Midbrain (tissue), 1 donor: ENCODE results near the gene EQTN.

ENCODE experiments used
- DNase-seq: peaks from one replicate; lab custom pipeline; 2025; lab: John Stamatoyannopoulos, UW

EQTN gene

DNA sequence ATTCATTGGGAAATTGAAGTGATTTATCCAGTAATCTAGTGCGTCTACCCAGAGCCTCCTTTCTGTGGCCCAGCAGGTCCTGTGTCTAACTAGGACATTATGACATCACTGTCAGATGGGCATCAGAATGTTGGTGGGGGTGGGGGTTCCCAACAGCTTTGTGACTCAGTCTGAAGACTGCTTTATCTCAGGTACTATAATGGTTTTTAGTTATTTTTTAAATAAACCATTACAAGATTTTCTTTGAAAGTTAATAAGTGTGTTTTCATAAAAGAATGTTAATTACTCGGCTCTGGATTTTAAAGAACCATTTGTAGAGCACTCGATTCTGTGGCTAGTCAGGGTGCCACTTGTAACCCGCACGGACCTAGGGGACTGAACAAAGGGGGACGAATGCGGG is at the start of gene EQTN:
TSS of gene EQTN (minus strand) at position 101 of the 400 bp plus-strand sequence. CDS start at position 6, 95 bp downstream.
- no peak for DNase-seq

DNA sequence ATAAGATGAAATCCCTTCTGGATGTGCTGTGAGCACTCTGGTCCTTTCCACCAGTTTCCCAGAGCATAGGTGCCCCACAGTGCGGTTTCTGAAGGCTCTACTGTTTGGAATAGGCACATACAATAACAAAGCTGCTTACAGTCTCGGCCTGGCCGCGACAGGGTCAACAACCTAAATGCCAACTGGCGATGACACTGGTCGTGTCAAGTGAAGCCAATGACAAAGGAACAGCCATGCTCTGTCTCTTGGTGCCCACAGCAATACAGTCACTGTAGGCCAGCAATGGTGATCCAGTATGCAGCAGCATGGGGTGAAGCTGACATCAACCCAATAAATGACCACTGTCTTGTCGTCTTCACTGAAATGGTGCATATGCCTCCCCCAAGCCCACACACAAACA is 47.8 kb upstream of the EQTN start:
- DNase-seq: peak; percentile 27

GRCh38 chr9:27341545-27342294 is 44.8 kb upstream of the EQTN start:
- DNase-seq: no peak

- peak; percentile 49 for DNase-seq
Measured at GRCh38 chr9:27340961-27341511, 44.1 kb upstream of the EQTN start.

GRCh38 chr9:27340285-27340674 is 43.3 kb upstream of the EQTN start:
- DNase-seq: no peak

DNA sequence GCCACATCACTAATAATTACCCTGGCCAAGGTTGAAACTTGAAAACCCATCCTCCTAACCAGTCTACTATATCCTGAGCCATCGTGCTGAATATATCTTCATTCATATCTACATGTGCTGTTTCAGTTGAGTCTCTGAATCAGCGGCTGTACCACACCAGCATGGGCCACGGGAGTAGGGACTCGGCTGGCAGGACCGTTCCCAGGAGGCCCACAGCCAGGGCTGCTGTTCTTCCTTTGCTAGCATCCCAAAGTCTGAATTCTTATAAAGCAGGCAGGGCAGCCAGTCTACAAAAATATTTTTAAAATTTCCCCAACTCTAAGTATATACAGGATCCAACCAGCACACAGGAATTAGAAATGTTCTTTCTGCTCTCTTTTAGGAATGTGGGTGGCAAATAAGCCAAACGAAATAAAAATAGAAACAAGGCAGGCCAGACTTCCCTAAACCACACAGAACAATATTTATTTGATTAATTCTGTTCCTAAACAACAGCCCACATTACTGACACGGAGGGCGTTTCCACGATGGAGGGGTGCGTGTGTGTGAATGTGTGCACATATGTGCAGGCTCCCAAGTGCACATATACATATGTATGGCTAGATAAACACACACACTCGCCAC is 42.8 kb upstream of the EQTN start:
- peak; percentile 39 for DNase-seq

DNA sequence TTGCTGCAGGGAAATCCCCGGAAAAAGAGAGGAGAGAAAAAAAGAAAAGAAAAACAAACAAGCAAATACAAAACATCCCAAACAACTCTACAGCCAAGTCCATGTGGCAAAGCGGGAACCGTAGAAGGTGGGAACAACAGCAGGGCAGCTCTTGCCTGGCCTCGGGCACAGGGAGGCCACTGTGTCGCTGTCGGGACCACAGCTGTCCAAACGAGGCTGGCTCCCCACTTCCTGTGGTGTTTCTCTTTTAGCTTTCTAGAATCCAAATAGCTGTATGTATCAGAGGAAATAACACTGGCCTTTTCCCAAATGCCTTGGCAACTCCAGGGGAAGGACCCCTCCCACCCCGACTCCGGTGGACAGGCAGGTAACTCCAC is 41.6 kb upstream of the EQTN start:
- DNase-seq: peak; percentile 29

DNA sequence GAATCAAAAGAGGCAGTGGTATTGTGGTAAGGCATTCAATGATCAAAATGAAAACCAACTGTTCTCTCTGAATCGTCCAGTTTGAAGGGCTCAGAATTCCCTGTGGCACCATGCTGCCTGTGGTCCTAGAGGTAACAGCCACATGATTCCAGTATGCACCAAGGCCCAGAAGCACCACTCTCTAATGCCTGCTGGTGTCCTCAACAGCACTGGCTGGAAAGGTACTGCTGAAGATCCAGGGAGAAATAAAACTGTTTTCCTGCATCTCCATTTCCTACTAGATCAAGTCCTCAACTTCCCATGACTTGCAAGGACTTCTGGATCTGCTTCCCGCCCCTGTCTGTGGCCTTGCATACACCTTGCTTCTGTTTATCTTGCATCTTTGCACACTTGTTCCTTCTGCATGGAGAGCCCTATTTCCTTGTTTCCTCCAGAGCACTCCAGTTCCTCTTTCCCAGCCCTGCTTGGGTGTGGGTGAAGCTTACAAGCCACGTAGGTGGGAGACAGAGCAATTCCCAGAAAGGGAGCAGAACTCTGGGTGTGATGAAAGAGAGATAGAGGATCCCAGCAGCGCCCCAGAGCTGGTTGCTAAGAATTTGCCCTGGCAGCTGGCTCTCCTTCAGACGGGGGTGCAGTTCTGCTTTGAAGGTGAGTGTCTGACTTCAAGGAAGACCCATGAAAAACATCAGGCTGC is 41.0 kb upstream of the EQTN start:
- DNase-seq: no peak

DNA sequence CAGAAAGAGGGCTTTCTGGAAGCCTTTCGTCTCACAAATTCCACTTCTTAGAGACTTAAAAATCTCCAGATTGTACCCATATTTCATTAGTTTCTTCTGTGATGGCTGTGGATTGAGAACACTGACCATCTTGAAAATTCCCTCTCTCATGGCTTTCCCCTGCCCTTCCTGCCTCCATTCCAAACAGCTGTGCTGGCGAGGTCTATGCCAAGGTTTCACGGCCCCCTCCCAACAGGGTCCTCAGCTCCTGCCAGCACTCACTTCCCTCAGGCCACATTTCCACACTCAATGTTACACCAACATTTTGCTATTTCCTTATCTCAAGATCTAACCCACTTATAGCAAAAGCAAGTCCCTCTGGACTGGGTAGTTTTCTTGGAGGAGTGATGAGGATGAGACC is 40.3 kb upstream of the EQTN start:
- DNase-seq: no peak

GRCh38 chr9:27336829-27337228 is 39.9 kb upstream of the EQTN start:
- no peak for DNase-seq

DNA sequence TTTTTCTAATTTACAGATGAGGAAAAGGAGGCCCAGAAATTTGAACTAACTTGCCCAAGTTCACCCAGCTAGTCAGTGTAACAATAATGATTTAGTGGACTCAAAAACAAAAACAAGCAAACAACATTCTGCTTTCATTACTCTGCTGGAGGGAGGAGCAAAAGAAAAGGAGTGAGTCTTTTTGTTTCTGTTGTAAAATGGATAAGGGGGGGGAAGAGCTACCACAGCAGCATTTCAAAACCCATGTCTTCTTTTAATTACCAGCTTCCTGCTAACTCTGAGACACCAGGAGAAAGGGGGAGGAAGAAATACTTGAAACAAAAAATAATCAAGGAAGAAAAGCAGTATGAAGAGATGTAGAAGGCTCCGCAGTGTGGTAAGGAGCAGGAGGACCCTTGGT is 39.2 kb upstream of the EQTN start:
- no peak for DNase-seq

GRCh38 chr9:27335075-27335474 is 38.1 kb upstream of the EQTN start:
- DNase-seq: no peak

DNA sequence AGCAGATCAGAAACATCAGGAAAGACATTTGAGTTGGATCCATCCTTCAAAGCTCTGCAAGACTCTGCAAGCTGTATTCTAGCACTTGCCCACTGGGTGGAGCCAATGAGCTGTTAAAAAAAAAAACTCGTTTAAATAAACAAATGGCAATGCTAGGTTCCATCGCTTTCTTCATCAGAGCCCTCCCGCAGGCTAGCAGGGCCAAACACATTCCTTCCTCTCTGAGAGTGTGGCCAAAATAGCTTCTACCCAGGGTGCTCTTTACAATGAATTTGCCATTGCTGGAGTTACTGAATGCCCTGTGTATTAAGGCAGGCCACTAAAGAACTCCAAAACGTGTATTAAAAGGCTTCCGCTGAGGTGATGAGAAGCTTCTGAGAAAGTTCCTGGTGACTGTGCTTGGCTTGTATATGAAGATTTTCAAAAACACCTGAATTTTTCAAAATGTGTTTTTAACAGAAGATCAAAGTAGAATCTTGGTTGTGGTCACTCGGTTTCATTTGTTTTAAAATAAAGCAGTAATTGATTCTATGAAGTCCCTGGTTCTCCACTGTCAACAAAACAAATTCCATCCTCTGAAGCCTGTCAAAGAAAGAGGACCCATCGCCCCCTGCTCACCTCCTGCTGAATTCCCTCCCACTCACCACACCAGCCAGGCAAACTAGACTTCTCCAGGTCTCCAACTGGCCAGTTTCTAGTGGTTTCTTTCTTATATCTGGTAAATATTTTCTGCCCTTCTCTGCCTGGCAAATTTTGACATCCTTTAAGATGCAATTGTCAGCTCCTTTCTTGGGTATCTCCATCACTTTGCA is 36.5 kb upstream of the EQTN start:
- DNase-seq: peak; percentile 90

DNA sequence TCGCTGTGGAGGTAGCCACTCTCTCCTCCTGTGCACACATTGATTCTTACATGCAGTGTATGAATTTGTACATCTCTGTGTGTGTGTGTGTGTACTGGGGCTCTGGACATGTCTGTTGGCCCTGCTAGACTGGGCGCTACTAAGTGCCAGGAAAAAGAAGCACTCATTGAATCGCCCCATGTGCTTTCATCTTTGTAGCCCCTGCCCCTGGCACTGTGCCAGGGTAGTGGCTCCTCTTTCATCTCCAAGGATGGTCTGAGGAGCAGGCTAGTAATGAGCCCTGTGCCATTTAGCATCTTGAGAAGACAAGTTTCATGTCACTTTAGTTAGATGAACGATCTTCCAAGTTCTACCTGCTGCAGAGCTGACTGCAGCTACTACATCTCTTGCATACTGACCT is 34.4 kb upstream of the EQTN start:
- DNase-seq: no peak

DNA sequence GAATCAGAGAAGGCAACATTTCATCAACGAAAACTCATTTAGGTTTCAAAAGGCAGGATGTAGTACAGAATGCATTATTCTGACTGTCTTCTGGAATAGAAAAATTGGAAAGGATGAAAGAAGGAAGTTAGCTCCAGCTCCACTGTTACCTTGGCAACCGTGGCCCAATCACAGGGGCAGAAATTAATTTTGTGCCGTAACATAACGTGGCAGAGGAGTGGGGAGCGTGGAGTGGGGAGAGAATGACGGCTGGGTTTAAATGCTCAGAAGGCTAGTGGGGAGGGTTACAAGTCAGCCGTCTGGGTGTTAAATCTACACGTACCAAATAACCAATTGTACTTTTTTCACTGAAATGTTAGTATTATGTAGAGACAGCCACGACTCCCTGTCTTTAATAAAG is 32.3 kb upstream of the EQTN start:
- peak; percentile 20 for DNase-seq

DNA sequence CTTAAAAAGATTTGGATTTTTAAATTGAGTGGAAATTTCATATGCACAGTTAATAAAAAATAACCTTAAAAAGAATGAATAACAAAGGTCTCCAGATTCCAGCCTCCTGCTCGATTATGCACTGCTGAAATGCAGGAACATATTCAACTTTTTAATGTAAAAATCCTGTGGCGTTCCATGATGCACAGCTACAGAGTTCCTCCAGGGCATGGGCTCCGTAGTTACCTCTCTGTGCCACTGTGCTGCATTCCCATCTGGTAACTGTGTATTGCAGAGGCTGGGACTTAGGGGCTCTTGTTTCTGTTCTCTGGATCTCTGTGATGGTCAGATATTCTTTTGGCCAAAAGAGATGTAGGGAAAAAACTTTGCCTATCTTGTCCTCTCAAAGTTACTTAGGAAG is 31.5 kb upstream of the EQTN start:
- DNase-seq: no peak

DNA sequence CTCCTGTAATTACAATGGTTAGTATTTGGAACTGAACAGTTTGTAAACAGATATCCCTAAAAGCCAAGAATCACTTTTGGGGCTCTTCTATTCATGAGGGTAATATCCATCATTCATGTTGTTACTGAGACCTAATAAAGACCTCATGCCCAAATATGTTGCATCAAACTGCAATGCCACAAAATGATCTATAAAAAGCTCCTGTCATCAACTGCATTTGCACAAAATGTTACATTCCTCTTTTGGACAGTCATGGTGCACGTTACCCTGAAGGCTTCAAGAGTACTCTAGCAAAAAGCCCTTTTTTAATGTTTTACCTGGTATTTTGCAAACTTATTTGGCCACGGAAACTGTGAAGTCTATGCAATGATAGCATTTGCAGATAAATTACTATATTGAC is 14.2 kb upstream of the EQTN start:
- no peak for DNase-seq

DNA sequence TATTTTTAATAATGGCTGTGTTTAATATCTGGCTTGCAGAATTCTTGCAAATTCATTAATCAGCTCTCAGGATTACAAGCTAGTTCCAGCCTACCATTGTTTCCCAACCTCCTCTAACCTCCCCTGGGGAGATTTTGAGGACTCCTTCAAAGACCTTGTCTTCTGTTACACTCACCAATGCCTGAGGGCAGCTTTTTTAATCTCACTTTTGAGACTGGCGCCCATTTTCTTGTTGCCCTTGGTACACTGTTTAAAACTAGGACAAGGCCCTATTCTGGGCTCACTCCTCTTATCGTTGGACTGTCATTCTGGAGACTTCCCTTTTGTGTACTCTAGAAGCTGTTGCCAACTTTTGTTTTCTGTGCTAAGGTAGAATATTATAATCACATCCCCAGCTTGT is 13.6 kb upstream of the EQTN start:
- no peak for DNase-seq

GRCh38 chr9:27308691-27309390 is 11.9 kb upstream of the EQTN start:
- DNase-seq: no peak

- DNase-seq: no peak
Measured at GRCh38 chr9:27304521-27304920, 7.6 kb upstream of the EQTN start.

DNA sequence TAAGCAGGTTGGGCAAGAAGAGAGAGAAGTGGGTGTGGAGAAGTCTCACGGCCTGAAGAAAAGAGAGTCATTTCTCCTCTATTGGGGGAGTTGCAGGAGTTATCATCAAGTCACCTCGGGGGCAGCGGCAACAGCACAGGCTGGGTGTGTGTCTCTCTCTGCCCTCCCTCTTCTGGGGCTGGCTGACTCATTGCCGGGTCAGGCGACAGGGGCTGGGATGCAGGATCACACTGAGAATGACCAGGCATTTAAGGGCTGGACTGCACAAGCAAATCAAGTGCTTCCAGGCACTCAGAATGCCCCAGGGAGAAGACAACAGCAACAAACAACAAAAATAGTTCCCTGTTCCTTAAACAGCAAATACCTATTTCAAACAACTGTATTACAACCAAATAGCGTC is 6.3 kb upstream of the EQTN start:
- DNase-seq: no peak

DNA sequence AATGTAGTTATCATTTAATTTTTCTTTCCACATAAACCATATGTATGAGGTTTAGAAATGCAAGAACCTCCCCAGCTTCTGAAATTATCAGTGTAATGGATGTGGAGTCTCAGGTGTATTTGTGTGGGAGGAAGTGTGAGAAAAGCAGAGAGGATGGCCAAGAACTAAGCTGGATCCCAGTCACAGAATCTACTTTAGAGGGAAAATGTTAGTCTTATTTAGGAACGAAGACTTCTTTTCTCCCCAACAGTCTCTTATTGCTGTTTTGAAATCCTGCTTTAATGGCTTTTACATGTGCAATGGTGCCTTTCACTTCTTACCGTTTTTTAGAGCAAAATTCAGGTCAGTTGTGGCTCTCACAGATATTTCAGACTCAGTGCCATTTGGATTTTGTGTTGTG is 3.0 kb downstream of the EQTN start:
- DNase-seq: no peak
